Psoas muscle (tissue), 8 donors: ENCODE data around the gene SF3B4. TPM values are rescaled to one million over a fixed set of nuclear protein-coding genes. Genes with fewer than 3 reads are reported as not detected.

Experiments used
- ATAC-seq, 4 donors: fragments of 200-7000 bp; cut with Tn5 transposase; one replicate each; pipeline ENCODE4 v1.9.1; 2020; ENCODE audit warnings: moderate library complexity in 3 of 4, mild to moderate bottlenecking in 2 of 4
- DNase-seq, 2 donors: peaks; one replicate each; pipeline ENCODE4 v3.0.0-alpha.2; 2020
- H3K27ac ChIP-seq: fragments of 200-600 bp; one replicate; pipeline ENCODE4 v1.8.0; 2022
- H3K27me3 ChIP-seq, 3 donors: fragments of 200-600 bp in 1 of 3; one replicate each; pipeline versions ENCODE4 v1.6.1 to v1.8.0; 2013 to 2022; ENCODE audit warnings: low read length in 2 of 3, mild to moderate bottlenecking in 2 of 3, moderate library complexity in 1 of 3; ENCODE audit not compliant: insufficient read depth in 3 of 3
- H3K36me3 ChIP-seq, 2 donors: fragments of 200-600 bp in 1 of 2; one replicate each; pipeline versions ENCODE4 v1.6.1 to v1.8.0; 2013 to 2022; ENCODE audit warnings: low read depth in 1 of 2, mild to moderate bottlenecking in 1 of 2, moderate library complexity in 1 of 2; ENCODE audit not compliant: insufficient read depth in 1 of 2
- H3K4me1 ChIP-seq: fragments of 200-600 bp; one replicate; pipeline ENCODE4 v1.8.0; 2022
- H3K4me3 ChIP-seq: fragments of 200-600 bp; one replicate; pipeline ENCODE4 v1.8.0; 2022; ENCODE audit warnings: mild to moderate bottlenecking
- H3K9me3 ChIP-seq: fragments of 200-600 bp; one replicate; pipeline ENCODE4 v1.8.0; 2022
- CTCF ChIP-seq: fragments of 200-600 bp; IDR thresholded peaks from one replicate; pipeline ENCODE4 v1.8.0; 2022; ENCODE audit warnings: antibody characterized with exemption
- WGBS, 3 donors: extraction: QIAGEN DNeasy Blood & Tissue Kit; methylation state at CpG; one replicate each; pipeline versions ENCODE4 v1.1.6 to v1.1.7; 2013; 5-methylcytosine and 5-hydroxymethylcytosine counted together
- intact Hi-C, 2 donors: fragments of 100-400 bp; cut with DNase I; formaldehyde crosslinking; loops; one replicate each; pipeline versions ENCODE4 v1.11.0 to v1.14.2; 2022
- polyA plus RNA-seq, 3 donors: library from polyadenylated mRNA; stranded (reverse); fragments of 200-250 nt; gene quantifications; one replicate each; pipeline ENCODE4 v1.2.3, GENCODE V29; 2013
- total RNA-seq, 4 donors: library from RNA; stranded (reverse); fragmentation: NEBNext Ultra II Directional in 2 of 4; extraction: Animal tissue kit (Norgen Biotek cat#: 25700) in 2 of 4; gene quantifications; one replicate each; pipeline versions ENCODE4 v1.2.1 to v1.2.4, GENCODE V29; 2021 to 2023
- donor health status: healthy with polysubstance abuse.
- donor health status: DM: no; HTN: no; CAD: no; lungs with moderate emphysema.
- donor health status: Bipolar disorder and iron deficiency.
- donor health status: healthy.
- donor health status: DM: yes; HTN: yes; CAD: no.
- donor health status: DM: no; HTN: no; CAD: no.
- donor health status: DM: no; HTN: no; CAD: no.
- donor health status: DM: yes; HTN: yes; CAD: no.

Gene SF3B4
- total and polyA plus RNA-seq, 7 donors, result 13.0 to 28.9 (median 20.6) TPM

- H3K4me3 ChIP-seq, result peak overlapping the region; percentile 100
- H3K4me1 ChIP-seq, result peaks cover 27% of the 10 kb centered on the region
These were observed 1.3 kb downstream of the SF3B4 start for GRCh38 chr1:149926296-149926695.

GRCh38 chr1:149925751-149926150, 1.9 kb downstream of the SF3B4 start:
- Histone ChIP-seq H3K4me1 (peaks cover 27% of the 10 kb centered on the region), H3K4me3 (peak overlapping the region; percentile 100), H3K27ac (no peak overlapping the region), H3K36me3 (peaks cover 0 to 54% of the 10 kb centered on the region in 2 donors), H3K27me3 (no peaks in the 10 kb centered on the region), H3K9me3 (no peaks in the 10 kb centered on the region)
- DNase-seq (no peak), ATAC-seq (no peak)
- intact Hi-C loops, result loop anchor here (2.0 to 5.0 kb wide), 2 partner anchors 33 to 35 kb away; no protein-coding TSS in a partner anchor
- WGBS, 3 donors, result 76 to 100% (median 90%) methylated on average over 1 to 2 of the region's 2 CpGs
- TF ChIP-seq CTCF, result no peak

More at GRCh38 chr1:149926296-149926695, 1.3 kb downstream of the SF3B4 start:
- WGBS, 3 donors, result 90 to 93% (median 92%) methylated on average over 9 of the region's 9 CpGs
- H3K27me3 ChIP-seq, result no peaks in the 10 kb centered on the region
- no peak for DNase-seq
- no peak for ATAC-seq
- intact Hi-C loops, result loop anchor here (2.0 to 5.0 kb wide), 2 partner anchors 34 to 35 kb away; no protein-coding TSS in a partner anchor
- peaks cover 0 to 54% of the 10 kb centered on the region in 2 donors for H3K36me3 ChIP-seq
- TF ChIP-seq CTCF, result no peak
- no peaks in the 10 kb centered on the region for H3K9me3 ChIP-seq
- no peak overlapping the region for H3K27ac ChIP-seq

- H3K4me1 ChIP-seq, result peaks cover 27% of the 10 kb centered on the region
- H3K9me3 ChIP-seq, result no peaks in the 10 kb centered on the region
- H3K27ac ChIP-seq, result no peak overlapping the region
- H3K36me3 ChIP-seq, result peaks cover 0 to 54% of the 10 kb centered on the region in 2 donors
- ATAC-seq (no peak), DNase-seq (no peak)
- no peaks in the 10 kb centered on the region for H3K27me3 ChIP-seq
- 86 to 95% (median 89%) methylated on average over 3 of the region's 3 CpGs for WGBS, 3 donors
- intact Hi-C loops, result loop anchor here in 1 of 2 donors (5.0 kb wide), 1 partner anchor 33 kb away; no protein-coding TSS in a partner anchor
- TF ChIP-seq CTCF, result no peak
- H3K4me3 ChIP-seq, result peak overlapping the region; percentile 12
These were observed 2.3 kb downstream of the SF3B4 start for GRCh38 chr1:149925345-149925744.

- intact Hi-C loops, result no loop called here
- H3K27me3 ChIP-seq, result no peaks in the 10 kb centered on the region
- DNase-seq (no peak), ATAC-seq (no peak)
- H3K4me3 ChIP-seq, result no peak overlapping the region
- H3K4me1 ChIP-seq, result peaks cover 23% of the 10 kb centered on the region
- no peak for TF ChIP-seq CTCF
- H3K9me3 ChIP-seq, result no peaks in the 10 kb centered on the region
- peaks cover 0 to 54% of the 10 kb centered on the region in 2 donors for H3K36me3 ChIP-seq
- WGBS, 3 donors, result 83 to 90% (median 86%) methylated on average over 10 of the region's 10 CpGs
- no peak overlapping the region for H3K27ac ChIP-seq
These were observed 4.0 kb downstream of the SF3B4 start for GRCh38 chr1:149923626-149924025.
